Mucosa of gallbladder (tissue), 1 donor: ENCODE data around the gene MKRN2. TPM values are rescaled to one million over a fixed set of nuclear protein-coding genes. Genes with fewer than 3 reads are reported as not detected.
"Not testable (repeated sequence)": the region's sequence is repeated elsewhere in the genome, so short reads cannot be mapped to it uniquely, and the experiment has no call there.

ENCODE experiments used
- DNase-seq: peaks from one replicate; pipeline ENCODE4 v3.0.0-alpha.2; 2020; ENCODE audit warnings: low spot score
- total RNA-seq: library from RNA; stranded (reverse); gene quantifications from one replicate; pipeline ENCODE4 v1.2.1, GENCODE V29; 2021
- donor health status: DM: no; HTN: no; CAD: no.

The MKRN2 gene
- total RNA-seq, 1 donor from 2014 or later, result 24.5 TPM

DNA sequence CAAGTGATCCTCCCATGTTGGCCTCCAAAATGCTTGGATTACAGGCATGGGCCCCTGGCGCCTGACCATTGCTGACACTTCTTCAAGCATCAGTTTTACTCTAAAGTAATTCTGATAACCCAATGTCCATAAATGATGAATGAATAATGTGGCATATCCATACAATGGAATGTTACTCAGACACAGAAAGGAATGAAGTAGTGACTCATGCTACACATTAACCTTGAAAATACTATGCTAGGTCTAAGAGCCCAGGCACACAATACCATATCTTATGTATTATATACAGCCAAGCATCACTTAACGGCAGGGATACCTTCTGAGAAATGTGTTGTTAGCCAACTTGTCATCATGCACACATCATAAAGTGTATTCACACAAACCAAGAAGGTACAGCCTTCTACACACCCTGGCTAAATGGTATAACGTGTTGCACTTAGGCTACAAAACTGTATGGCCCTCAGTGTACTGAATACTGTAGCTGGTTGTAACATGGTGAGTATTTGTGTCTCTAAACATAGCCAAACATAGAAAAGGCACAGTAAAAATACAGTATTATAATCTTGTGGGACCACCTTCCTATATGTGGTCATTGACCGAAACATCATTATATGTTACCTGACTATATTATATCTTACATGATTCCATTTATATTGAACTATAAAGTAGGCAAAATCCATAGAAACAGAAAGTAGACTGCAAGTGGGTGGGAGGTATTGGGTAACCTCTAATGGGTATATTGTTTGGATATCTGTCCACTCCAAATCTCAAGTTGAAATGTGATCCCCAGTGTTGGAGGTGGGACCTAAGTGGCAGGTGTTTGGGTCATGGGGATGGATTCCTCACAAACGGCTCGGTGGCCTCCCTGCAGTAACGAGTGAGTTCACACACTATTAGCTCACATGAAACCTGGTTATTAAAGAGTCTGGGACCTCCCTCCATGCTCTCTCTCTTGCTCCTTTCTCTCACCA lies 31.4 kb downstream of the MKRN2 start:
- DNase-seq, result no peak

GRCh38 chr3:12590096-12590495 lies 33.2 kb downstream of the MKRN2 start:
- no peak for DNase-seq

DNA sequence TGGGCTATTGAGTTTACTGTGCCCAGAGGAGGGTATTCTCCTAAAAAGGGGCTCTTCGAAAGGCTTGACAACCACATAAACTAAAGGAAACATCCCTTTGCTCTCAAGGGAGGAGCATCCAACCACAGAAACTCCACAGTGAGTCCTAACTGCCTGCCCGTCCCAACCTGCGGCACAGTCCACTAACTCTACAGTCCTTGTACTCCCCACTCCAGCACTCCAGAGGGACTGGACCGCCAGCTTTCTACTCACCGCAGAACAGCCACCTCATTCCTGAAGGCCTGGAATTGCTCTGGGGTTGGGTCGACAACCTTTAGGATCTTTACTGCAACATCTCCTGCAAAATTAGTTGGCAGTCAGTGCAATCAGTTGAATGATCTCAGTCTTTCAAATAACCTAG lies 34.6 kb downstream of the MKRN2 start:
- no peak for DNase-seq

- no peak for DNase-seq
Observed at GRCh38 chr3:12591997-12592715, 35.3 kb downstream of the MKRN2 start.

DNA sequence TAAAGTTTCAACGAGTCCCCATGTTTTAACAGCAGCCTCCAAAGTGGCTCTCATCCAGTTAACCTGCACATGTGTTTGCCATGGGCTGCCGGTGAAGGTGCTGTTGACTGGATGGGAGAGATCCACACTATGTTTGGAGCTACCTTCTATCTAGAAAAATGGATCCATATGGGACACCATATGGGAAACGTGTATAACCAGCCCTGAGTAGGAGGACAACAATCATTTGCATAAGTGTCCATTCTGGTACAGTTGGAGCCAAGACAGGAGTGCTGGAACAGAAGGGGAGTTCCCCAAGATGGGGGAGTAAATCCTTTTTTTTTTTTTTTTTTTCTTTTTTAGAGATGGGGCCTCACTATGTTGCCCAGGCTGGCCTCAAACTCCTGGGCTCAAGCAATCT lies 36.6 kb downstream of the MKRN2 start:
- DNase-seq, result no peak

DNA sequence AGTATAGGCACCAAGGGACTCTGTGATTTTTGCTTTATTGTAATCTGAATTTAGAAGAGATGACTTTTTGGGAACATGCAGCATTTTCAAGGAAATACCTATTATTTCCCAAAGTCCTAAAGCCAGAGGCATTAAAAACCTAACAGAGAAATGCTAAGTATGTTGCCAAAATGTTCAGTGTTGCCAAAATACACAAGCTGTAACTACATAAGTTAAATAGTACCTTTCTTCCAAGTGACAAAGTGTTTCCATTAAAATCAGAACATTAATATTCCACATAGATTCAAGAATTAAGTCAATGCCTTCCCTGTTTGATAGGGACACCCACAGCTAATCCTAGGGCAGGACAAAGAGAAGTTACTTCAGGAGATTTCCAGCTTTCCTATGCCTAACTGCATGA lies 42.0 kb downstream of the MKRN2 start:
- no peak for DNase-seq

- no peak for DNase-seq
Observed at GRCh38 chr3:12601072-12601471, 44.2 kb downstream of the MKRN2 start.

DNA sequence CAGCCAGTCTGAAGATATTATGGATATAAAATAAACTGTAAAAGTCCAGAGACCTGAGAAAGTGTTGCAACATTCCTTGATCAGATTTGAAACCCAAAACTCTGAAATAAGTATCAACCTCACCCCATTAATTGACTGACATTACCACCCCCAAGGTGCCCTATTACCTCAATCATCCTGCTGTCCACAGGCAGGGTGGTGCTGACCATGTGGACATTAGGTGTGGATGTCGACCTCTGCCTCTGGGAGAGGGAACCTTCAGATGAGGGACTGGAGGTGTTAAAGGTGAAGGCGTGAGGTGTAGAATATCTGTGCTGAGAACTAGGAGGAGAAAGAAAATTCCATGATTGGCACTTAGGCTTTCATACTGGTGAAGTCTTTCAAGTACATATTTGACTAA lies 47.1 kb downstream of the MKRN2 start:
- no peak for DNase-seq

DNA sequence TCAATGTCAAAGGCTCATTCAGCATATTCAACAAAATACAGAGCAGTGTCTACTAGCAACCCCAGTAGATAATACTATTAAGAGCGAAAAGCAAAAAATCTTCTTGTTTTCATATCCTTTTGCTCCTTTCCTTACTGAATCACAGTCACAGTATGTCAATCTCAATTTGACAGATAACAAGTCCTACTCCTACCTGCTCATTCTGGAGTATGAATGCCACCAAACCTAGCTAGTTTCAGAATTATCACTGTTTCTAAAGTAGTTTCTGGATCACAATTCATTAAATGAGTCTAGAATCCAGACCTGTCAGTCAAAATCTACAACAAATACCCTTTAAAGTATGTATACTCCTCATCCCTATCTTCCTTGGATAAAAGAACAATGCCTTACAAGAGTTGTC lies 51.5 kb downstream of the MKRN2 start:
- no peak for DNase-seq

DNA sequence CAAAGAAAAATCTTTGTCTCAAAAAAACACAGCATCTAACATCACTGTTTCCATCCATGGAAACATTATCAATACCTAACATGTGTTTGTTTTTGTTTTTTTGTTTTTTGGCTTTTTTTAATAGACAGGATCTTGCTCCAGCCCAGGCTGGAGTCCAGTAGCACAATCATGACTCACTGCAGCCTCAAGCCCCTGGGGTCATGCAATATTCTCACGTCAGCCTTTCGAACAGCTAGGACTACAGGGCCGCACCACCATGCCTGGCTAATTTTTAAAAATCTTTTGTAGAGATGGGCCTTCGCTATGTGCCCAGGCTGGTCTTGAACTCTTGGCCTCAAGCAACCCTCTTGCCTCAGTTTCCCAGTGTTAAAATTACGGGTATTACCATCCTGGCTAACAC lies 54.2 kb downstream of the MKRN2 start:
- no peak for DNase-seq

GRCh38 chr3:12612514-12613226 lies 55.8 kb downstream of the MKRN2 start:
- no peak for DNase-seq

- DNase-seq, result no peak
Observed at GRCh38 chr3:12613250-12613649, 56.4 kb downstream of the MKRN2 start.

DNA sequence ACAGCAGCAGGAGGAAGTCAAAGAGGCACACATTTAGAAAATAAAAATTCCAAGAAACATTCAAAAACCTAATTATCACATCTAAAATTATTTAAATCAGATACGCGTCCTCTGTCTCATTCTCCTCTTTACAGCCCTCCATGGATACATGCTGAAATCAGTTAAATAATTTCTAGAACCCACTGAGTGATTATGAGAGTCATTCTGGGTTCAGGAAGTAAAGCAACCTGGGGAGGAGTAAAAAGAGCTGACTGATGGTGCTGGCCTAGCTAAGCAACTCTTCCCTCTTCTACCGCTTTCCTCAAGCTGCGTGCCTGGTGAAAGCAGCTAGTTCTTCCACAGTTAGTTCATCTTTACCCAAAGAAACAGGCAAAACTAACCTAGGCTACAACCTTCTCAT lies 58.4 kb downstream of the MKRN2 start:
- DNase-seq, result no peak

DNA sequence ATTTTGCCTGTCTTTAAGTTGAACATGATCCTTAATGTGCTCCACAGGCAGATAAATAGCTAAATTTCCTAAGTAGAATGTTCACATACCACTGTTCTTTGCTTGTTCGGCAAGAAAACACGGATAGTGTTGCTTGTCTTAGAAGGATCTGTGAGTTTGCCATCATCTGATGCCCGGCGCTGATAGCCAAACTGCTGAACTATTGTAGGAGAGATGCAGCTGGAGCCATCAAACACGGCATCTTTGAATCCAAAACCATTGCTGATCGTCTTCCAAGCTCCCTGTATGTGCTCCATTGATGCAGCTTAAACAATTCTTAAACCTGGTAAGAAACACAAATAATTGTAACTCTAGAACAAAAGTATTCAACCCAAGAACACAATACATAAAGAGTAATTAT lies 61.5 kb downstream of the MKRN2 start:
- no peak for DNase-seq

DNA sequence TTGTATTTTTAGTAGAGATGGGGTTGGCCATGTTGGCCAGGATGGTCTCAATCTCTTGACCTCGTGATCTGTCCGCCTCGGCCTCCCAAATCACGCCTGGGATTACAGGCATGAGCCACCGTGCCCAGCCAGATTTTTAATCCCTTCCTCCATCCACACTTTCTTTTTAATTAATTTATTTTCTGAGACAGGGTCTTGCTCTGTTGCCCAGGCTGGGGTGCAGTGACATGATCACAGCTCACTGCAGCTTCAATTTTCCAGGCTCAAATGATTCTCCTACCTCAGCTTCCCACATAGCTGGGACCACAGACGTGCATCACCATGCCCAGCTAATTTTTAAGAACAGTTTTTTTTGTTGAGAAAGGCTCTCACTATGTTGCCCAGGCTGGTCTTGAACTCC lies 63.4 kb downstream of the MKRN2 start:
- no peak for DNase-seq

- no peak for DNase-seq
Observed at GRCh38 chr3:12620729-12621128, 63.8 kb downstream of the MKRN2 start.

DNA sequence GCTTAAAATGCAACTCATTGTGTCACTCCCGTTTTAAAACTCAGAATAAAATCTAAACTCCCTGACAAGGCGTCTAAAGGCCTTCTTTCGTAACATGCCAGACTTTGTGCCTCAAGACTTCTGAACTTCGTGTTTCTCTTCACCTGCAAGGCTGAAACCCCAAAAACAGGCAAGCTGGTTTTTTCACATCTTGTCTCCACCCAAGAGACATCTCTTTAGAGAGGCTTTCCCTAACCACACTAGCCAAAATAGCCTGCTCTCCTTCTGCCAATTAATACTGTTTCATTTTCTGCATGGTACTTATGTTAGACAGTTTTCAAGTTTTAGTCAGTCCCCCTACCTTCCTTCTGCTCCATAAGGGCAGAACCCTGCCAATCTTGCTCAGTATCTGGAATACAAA lies 65.4 kb downstream of the MKRN2 start:
- no peak for DNase-seq

DNA sequence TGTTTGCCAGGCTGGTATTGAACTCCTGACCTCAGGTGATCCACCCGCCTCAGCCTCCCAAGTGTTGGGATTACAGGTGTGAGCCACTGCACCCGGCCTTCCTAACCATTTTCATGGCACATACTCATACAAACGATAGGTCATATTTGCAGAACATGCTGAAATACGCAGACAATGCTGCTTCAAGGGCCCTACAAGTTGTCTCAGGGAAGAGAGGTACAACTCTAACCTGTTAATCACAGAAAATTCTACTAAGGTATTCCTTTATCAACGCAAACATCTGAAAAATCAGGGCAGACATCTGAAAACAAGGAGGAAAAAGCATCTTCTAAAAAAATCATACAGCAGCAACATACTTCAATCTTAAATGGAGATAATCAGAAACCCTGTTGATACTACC lies 67.2 kb downstream of the MKRN2 start:
- DNase-seq, result no peak

- not testable (repeated sequence) for DNase-seq
Observed at GRCh38 chr3:12624964-12625363, 68.1 kb downstream of the MKRN2 start.

- DNase-seq, result no peak
Observed at GRCh38 chr3:12627370-12627769, 70.5 kb downstream of the MKRN2 start.

DNA sequence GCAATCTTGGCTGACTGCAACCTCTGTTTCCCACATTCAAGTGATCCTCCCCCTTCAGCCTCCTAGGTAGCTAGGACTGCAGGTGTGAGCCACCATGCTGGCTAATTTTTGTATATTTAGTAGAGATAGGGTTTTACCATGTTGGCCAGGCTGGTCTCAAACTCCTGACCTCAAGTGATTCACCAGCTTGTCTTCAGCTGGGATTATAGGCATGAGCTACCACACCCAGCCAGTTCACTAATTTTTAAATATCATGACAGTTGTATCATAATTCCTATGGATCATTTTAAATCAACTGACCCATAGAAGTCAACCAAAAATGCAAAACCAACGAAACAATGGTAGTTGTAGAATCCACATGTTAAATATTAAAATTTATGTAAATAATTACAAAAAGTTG lies 71.9 kb downstream of the MKRN2 start:
- DNase-seq, result no peak

- DNase-seq, result peak; percentile 14
Observed at GRCh38 chr3:12629560-12629959, 72.7 kb downstream of the MKRN2 start.
